Retinal pigment epithelial cell (primary cell): Measurements from ENCODE around the gene PRPF19.

Experiments
- DNase-seq: peaks from one replicate; pipeline ENCODE4 v3.0.0-alpha.2; 2010; ENCODE audit warnings: low read depth
- H3K4me3 ChIP-seq: 2 replicates; pipeline ENCODE4 v1.5.1; 2011; ENCODE audit warnings: mild to moderate bottlenecking, low read length, control low read depth, moderate library complexity
- CTCF ChIP-seq: conservative IDR thresholded peaks from 2 replicates; pipeline ENCODE4 v1.5.1; 2011; ENCODE audit warnings: low read depth, low read length, control low read depth, inconsistent platforms

Gene PRPF19

GRCh38 chr11:60906132-60906972, at the start of gene PRPF19:
TSS of gene PRPF19 (minus strand) at chr11:60906585. CDS start at chr11:60906382, 203 bp downstream.
- peak; percentile 83 for DNase-seq
- peak within 1 kb of the TSS; percentile 93 for H3K4me3 ChIP-seq
- no peak for TF ChIP-seq CTCF

- no peak for DNase-seq
- H3K4me3 ChIP-seq, result no peak overlapping the region
- no peak for TF ChIP-seq CTCF
These were observed 49.2 kb upstream of the PRPF19 start for GRCh38 chr11:60955571-60955970.

- no peak overlapping the region for H3K4me3 ChIP-seq
- DNase-seq, result no peak
- no peak for TF ChIP-seq CTCF
These were observed 48.0 kb upstream of the PRPF19 start for GRCh38 chr11:60954421-60954820.

- H3K4me3 ChIP-seq, result no peak overlapping the region
- no peak for DNase-seq
- TF ChIP-seq CTCF, result no peak
These were observed 47.4 kb upstream of the PRPF19 start for GRCh38 chr11:60953781-60954180.

GRCh38 chr11:60952742-60953170, 46.4 kb upstream of the PRPF19 start:
- H3K4me3 ChIP-seq, result no peak overlapping the region
- TF ChIP-seq CTCF, result no peak
- no peak for DNase-seq

- peak within 1 kb of the TSS; percentile 20 for H3K4me3 ChIP-seq
- no peak for DNase-seq
- no peak for TF ChIP-seq CTCF
These were observed 45.7 kb upstream of the PRPF19 start, which contains the start of gene SLC15A3 for GRCh38 chr11:60951904-60952741. TSS of gene SLC15A3 (minus strand) at chr11:60952176. CDS start at chr11:60951551, 625 bp downstream.
